ENCODE results near the gene KIAA0319L.
A peak's percentile ranks its signal among the peaks of the same experiment; 100 is the strongest.
"Not testable (repeated sequence)": the region's sequence is repeated elsewhere in the genome, so short reads cannot be mapped to it uniquely, and the experiment has no call there.

The KIAA0319L gene

GRCh38 chr1:35475856-35476674 is 81.1 kb downstream of the KIAA0319L start:
- Histone ChIP-seq H3K9ac (ENCODE audit: low read length) (no peak overlapping the region), H3K4me1 (ENCODE audit: control insufficient read depth, insufficient read depth, low read length) (no peaks in the 10 kb centered on the region), H3K27me3 (ENCODE audit: control insufficient read depth, insufficient read depth, low read length) (no peaks in the 10 kb centered on the region), H3K36me3 (ENCODE audit: control insufficient read depth, insufficient read depth, low read length) (peaks cover 4% of the 10 kb centered on the region), H3K4me3 (ENCODE audit: low read length) (no peak overlapping the region), H3K27ac (ENCODE audit: low read depth, low read length) (no peak overlapping the region)

DNA sequence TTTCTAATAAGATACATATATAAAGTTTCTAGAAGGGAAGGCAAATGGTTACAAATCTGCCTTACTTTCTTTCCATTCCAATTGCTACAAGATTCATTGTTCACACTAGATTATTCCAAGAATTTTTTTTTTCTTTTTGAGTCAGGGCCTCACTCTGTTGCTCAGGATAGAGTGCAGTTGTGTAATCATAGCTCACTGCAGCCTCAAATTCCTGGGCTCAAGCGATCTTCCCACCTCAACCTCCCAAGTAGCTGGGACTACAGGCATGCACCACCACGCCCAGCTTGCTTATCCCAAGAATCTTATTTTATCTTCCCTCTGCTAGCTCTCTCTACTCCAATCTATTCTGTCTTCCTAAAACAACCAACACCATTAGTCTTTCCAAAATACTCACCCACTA is 81.8 kb downstream of the KIAA0319L start:
- H3K9ac ChIP-seq (ENCODE audit: low read length) = no peak overlapping the region
- H3K36me3 ChIP-seq (ENCODE audit: control insufficient read depth, insufficient read depth, low read length) = peaks cover 4% of the 10 kb centered on the region
- no peak overlapping the region for H3K27ac ChIP-seq (ENCODE audit: low read depth, low read length)
- H3K4me3 ChIP-seq (ENCODE audit: low read length) = no peak overlapping the region
- H3K27me3 ChIP-seq (ENCODE audit: control insufficient read depth, insufficient read depth, low read length) = no peaks in the 10 kb centered on the region
- H3K4me1 ChIP-seq (ENCODE audit: control insufficient read depth, insufficient read depth, low read length) = no peaks in the 10 kb centered on the region

DNA sequence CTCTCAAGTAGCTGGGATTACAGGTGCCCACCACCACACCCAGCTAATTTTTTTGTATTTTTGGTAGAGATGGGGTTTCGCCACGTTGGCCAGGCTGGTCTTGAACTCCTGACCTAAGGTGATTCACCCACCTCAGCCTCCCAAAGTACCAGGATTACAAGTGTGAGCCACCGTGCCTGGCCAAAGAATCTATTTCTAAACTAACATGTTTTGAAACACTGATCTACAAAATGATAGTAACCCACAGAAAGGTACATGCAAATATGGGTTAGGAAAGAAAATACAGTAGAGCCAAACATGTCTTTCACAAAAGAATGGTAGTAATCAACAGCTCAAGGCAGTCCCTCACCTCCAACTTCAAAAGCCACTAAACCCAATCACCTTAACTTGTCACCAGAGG is 84.0 kb downstream of the KIAA0319L start:
- H3K36me3 ChIP-seq (ENCODE audit: control insufficient read depth, insufficient read depth, low read length); H3K27me3 ChIP-seq (ENCODE audit: control insufficient read depth, insufficient read depth, low read length); H3K4me3 ChIP-seq (ENCODE audit: low read length); H3K27ac ChIP-seq (ENCODE audit: low read depth, low read length); H3K9ac ChIP-seq (ENCODE audit: low read length); H3K4me1 ChIP-seq (ENCODE audit: control insufficient read depth, insufficient read depth, low read length): not testable (repeated sequence)

- Histone ChIP-seq H3K9ac (ENCODE audit: low read length) (no peak overlapping the region), H3K4me3 (ENCODE audit: low read length) (no peak overlapping the region), H3K27ac (ENCODE audit: low read depth, low read length) (no peak overlapping the region), H3K36me3 (ENCODE audit: control insufficient read depth, insufficient read depth, low read length) (peaks cover 4% of the 10 kb centered on the region), H3K4me1 (ENCODE audit: control insufficient read depth, insufficient read depth, low read length) (no peaks in the 10 kb centered on the region), H3K27me3 (ENCODE audit: control insufficient read depth, insufficient read depth, low read length) (no peaks in the 10 kb centered on the region)
Measured at GRCh38 chr1:35470977-35471613, 86.1 kb downstream of the KIAA0319L start.

DNA sequence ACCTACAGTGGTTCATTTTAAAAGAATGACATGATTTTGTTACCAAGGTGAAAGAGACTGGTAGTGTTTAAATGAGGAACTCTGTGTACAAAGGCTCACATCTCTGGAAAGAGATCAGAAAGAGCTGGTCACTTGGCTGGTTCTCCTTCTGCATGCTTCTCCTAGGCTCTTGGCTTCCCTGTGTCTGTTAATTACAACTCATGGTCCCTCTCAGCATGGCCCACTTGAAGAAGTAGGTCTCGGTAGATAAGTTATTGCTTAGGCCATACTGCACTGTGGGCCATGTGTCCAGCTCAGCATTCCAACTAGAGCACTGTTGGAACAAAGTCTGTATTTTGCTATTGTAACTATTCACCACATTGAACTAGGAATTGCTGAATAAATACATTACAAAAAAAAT is 91.1 kb downstream of the KIAA0319L start:
- no peaks in the 10 kb centered on the region for H3K27me3 ChIP-seq (ENCODE audit: control insufficient read depth, insufficient read depth, low read length)
- no peaks in the 10 kb centered on the region for H3K4me1 ChIP-seq (ENCODE audit: control insufficient read depth, insufficient read depth, low read length)
- no peak overlapping the region for H3K9ac ChIP-seq (ENCODE audit: low read length)
- H3K27ac ChIP-seq (ENCODE audit: low read depth, low read length) = no peak overlapping the region
- peaks cover 15% of the 10 kb centered on the region for H3K36me3 ChIP-seq (ENCODE audit: control insufficient read depth, insufficient read depth, low read length)
- H3K4me3 ChIP-seq (ENCODE audit: low read length) = no peak overlapping the region

DNA sequence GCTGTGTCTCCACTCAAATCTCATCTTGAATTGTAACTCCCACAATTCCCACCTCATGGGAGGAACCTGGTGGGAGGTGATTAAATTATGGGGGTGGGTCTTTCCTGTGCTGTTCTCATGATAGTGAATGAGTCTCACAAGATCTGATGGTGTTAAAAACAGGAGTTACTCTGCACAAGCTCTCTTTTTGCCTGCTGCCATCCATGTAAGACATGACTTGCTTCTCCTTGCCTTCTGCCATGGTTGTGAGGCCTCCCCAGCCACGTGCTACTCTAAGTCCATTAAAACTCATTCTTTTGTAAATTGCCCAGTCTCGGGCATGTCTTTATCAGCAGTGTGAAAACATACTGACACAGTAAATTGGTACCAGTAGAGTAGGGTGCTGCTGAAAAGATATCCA is 93.5 kb downstream of the KIAA0319L start:
- H3K27ac ChIP-seq (ENCODE audit: low read depth, low read length); H3K27me3 ChIP-seq (ENCODE audit: control insufficient read depth, insufficient read depth, low read length); H3K4me3 ChIP-seq (ENCODE audit: low read length); H3K4me1 ChIP-seq (ENCODE audit: control insufficient read depth, insufficient read depth, low read length); H3K9ac ChIP-seq (ENCODE audit: low read length): not testable (repeated sequence)
- peaks cover 20% of the 10 kb centered on the region for H3K36me3 ChIP-seq (ENCODE audit: control insufficient read depth, insufficient read depth, low read length)

- no peak overlapping the region for H3K9ac ChIP-seq (ENCODE audit: low read length)
- peaks cover 20% of the 10 kb centered on the region for H3K36me3 ChIP-seq (ENCODE audit: control insufficient read depth, insufficient read depth, low read length)
- no peak overlapping the region for H3K27ac ChIP-seq (ENCODE audit: low read depth, low read length)
- H3K27me3 ChIP-seq (ENCODE audit: control insufficient read depth, insufficient read depth, low read length) = no peaks in the 10 kb centered on the region
- H3K4me1 ChIP-seq (ENCODE audit: control insufficient read depth, insufficient read depth, low read length) = no peaks in the 10 kb centered on the region
- H3K4me3 ChIP-seq (ENCODE audit: low read length) = no peak overlapping the region
Measured at GRCh38 chr1:35463232-35463631, 94.0 kb downstream of the KIAA0319L start.

DNA sequence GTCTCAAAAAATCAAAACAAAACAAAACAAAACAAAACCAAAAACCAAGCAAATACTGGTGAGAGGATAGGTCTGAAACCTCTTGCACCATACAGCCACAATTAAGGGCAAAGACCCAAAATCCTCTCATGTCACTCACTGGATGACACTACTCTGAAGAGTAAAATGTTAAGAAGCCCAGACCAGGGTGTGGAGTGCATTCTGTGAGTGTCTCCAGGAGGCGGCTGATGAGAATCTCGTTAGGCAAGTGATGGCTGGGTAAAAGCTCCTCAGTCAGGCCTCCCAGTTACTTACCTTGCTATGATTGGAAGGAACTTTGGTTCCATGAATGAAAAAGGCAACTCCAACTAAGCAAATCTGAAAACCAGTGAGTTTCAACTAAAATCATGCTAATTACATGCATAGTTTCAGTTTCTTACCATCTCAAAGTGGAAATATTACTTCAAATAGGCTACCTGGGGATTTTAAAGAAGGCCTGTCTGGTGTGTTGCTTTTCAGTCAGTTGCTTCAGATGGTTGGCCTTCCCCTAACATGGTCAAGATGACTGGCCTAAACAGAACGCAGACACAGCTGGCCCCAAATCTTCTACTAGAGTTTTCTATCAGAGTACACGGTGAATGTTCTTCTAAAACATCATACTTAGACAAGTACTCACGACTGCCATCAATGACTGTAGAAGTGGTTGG is 95.1 kb downstream of the KIAA0319L start:
- Histone ChIP-seq H3K36me3 (ENCODE audit: control insufficient read depth, insufficient read depth, low read length) (peaks cover 20% of the 10 kb centered on the region), H3K4me3 (ENCODE audit: low read length) (no peak overlapping the region), H3K27ac (ENCODE audit: low read depth, low read length) (no peak overlapping the region)

DNA sequence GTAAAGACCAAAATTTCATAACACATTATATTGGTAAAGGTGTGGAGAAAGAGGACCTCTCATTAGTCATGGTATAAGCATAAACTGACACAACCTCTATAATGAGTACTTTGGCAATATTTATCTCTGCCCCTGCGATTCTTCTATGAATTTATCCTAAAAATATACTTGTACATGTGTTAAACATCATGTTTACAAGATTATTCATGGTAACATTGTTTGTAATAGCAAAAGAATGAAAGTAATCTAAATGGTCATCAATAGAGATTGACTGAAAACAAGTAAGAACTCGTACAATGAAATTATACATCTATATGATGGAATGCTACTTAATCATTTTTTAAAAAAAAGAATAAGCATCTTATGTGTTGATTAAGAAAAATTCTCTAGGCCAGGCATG is 96.4 kb downstream of the KIAA0319L start:
- Histone ChIP-seq H3K36me3 (ENCODE audit: control insufficient read depth, insufficient read depth, low read length) (peaks cover 20% of the 10 kb centered on the region), H3K4me3 (ENCODE audit: low read length) (no peak overlapping the region), H3K27me3 (ENCODE audit: control insufficient read depth, insufficient read depth, low read length) (no peaks in the 10 kb centered on the region), H3K27ac (ENCODE audit: low read depth, low read length) (no peak overlapping the region), H3K9ac (ENCODE audit: low read length) (no peak overlapping the region), H3K4me1 (ENCODE audit: control insufficient read depth, insufficient read depth, low read length) (no peaks in the 10 kb centered on the region)

More for the DNA sequence above, 95.1 kb downstream of the KIAA0319L start:
- Histone ChIP-seq H3K9ac (ENCODE audit: low read length) (no peak overlapping the region), H3K27me3 (ENCODE audit: control insufficient read depth, insufficient read depth, low read length) (no peaks in the 10 kb centered on the region), H3K4me1 (ENCODE audit: control insufficient read depth, insufficient read depth, low read length) (no peaks in the 10 kb centered on the region)

- Histone ChIP-seq H3K9ac (ENCODE audit: low read length) (no peak overlapping the region), H3K4me1 (ENCODE audit: control insufficient read depth, insufficient read depth, low read length) (peaks cover 20% of the 10 kb centered on the region), H3K27ac (ENCODE audit: low read depth, low read length) (no peak overlapping the region), H3K4me3 (ENCODE audit: low read length) (no peak overlapping the region), H3K27me3 (ENCODE audit: control insufficient read depth, insufficient read depth, low read length) (no peaks in the 10 kb centered on the region), H3K36me3 (ENCODE audit: control insufficient read depth, insufficient read depth, low read length) (no peaks in the 10 kb centered on the region)
Measured at GRCh38 chr1:35454616-35455015, 102.6 kb downstream of the KIAA0319L start.

DNA sequence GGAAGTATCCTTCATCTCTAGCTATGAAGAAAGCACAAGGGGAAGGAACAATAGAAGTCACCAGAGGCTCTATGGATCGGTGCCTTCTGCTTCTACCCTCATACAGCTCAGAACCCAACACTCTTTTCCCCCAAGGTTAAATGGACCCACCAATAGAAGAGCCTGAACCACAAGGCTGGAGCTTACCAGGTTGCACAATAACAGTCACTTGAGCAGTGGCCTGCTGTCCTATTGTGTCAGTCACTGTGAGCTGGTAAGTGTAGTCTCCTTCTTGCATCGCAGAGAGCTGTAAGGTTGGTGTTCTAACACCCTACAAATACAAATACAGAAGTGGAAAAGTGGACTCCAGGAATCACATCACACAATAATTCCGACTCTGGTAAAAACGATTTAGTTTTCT is 103.0 kb downstream of the KIAA0319L start:
- no peak overlapping the region for H3K27ac ChIP-seq (ENCODE audit: low read depth, low read length)
- H3K36me3 ChIP-seq (ENCODE audit: control insufficient read depth, insufficient read depth, low read length) = no peaks in the 10 kb centered on the region
- H3K27me3 ChIP-seq (ENCODE audit: control insufficient read depth, insufficient read depth, low read length) = no peaks in the 10 kb centered on the region
- H3K4me1 ChIP-seq (ENCODE audit: control insufficient read depth, insufficient read depth, low read length) = peaks cover 20% of the 10 kb centered on the region
- no peak overlapping the region for H3K9ac ChIP-seq (ENCODE audit: low read length)
- no peak overlapping the region for H3K4me3 ChIP-seq (ENCODE audit: low read length)

- Histone ChIP-seq H3K4me3 (ENCODE audit: low read length) (no peak overlapping the region), H3K4me1 (ENCODE audit: control insufficient read depth, insufficient read depth, low read length) (peaks cover 20% of the 10 kb centered on the region), H3K27me3 (ENCODE audit: control insufficient read depth, insufficient read depth, low read length) (no peaks in the 10 kb centered on the region), H3K9ac (ENCODE audit: low read length) (no peak overlapping the region), H3K27ac (ENCODE audit: low read depth, low read length) (peak overlapping the region; percentile 10), H3K36me3 (ENCODE audit: control insufficient read depth, insufficient read depth, low read length) (peaks cover 7% of the 10 kb centered on the region)
Measured at GRCh38 chr1:35453031-35453430, 104.2 kb downstream of the KIAA0319L start.

Measured in rectal smooth muscle tissue (tissue), 1 donor.